Mucosa of stomach (tissue), 1 donor: ENCODE results near the gene TMEM154.

Source experiments
- H3K27me3 ChIP-seq: one replicate; pipeline ENCODE4 v1.7.0; 2013; ENCODE audit warnings: mild to moderate bottlenecking, low read length; ENCODE audit not compliant: control insufficient read depth, insufficient read depth
- H3K36me3 ChIP-seq: one replicate; pipeline ENCODE4 v1.7.0; 2013; ENCODE audit warnings: low read length; ENCODE audit not compliant: control insufficient read depth, insufficient read depth
- H3K4me1 ChIP-seq: one replicate; pipeline ENCODE4 v1.7.0; 2013; ENCODE audit warnings: mild to moderate bottlenecking, low read length; ENCODE audit not compliant: control insufficient read depth, insufficient read depth
- H3K4me3 ChIP-seq: one replicate; pipeline ENCODE4 v1.7.0; 2013; ENCODE audit warnings: low read length
- H3K9ac ChIP-seq: one replicate; pipeline ENCODE4 v1.7.0; 2013; ENCODE audit warnings: mild to moderate bottlenecking, low read length, moderate library complexity
- H3K9me3 ChIP-seq: one replicate; pipeline ENCODE4 v1.7.0; 2013; ENCODE audit warnings: mild to moderate bottlenecking, low read length, moderate library complexity; ENCODE audit not compliant: control insufficient read depth
- donor health status: Pancreatic carcinoma.

TMEM154 gene

GRCh38 chr4:152660526-152660925, 19.3 kb downstream of the TMEM154 start:
- Histone ChIP-seq H3K4me3 (no peak overlapping the region), H3K36me3 (no peaks in the 10 kb centered on the region), H3K9ac (no peak overlapping the region), H3K27me3 (no peaks in the 10 kb centered on the region), H3K4me1 (no peaks in the 10 kb centered on the region), H3K9me3 (no peaks in the 10 kb centered on the region)

- Histone ChIP-seq H3K9me3 (no peaks in the 10 kb centered on the region), H3K36me3 (no peaks in the 10 kb centered on the region), H3K27me3 (no peaks in the 10 kb centered on the region), H3K4me1 (no peaks in the 10 kb centered on the region), H3K9ac (no peak overlapping the region), H3K4me3 (no peak overlapping the region)
Observed at GRCh38 chr4:152659806-152660205, 20.0 kb downstream of the TMEM154 start.

- H3K4me1 ChIP-seq = no peaks in the 10 kb centered on the region
- no peaks in the 10 kb centered on the region for H3K36me3 ChIP-seq
- no peaks in the 10 kb centered on the region for H3K9me3 ChIP-seq
- H3K9ac ChIP-seq = no peak overlapping the region
- H3K4me3 ChIP-seq = no peak overlapping the region
- H3K27me3 ChIP-seq = no peaks in the 10 kb centered on the region
Observed at GRCh38 chr4:152657657-152658056, 22.1 kb downstream of the TMEM154 start.

- no peaks in the 10 kb centered on the region for H3K9me3 ChIP-seq
- H3K27me3 ChIP-seq = no peaks in the 10 kb centered on the region
- H3K9ac ChIP-seq = no peak overlapping the region
- no peaks in the 10 kb centered on the region for H3K36me3 ChIP-seq
- H3K4me3 ChIP-seq = no peak overlapping the region
- H3K4me1 ChIP-seq = no peaks in the 10 kb centered on the region
Observed at GRCh38 chr4:152655272-152656129, 24.3 kb downstream of the TMEM154 start.

- H3K4me1 ChIP-seq = no peaks in the 10 kb centered on the region
- no peaks in the 10 kb centered on the region for H3K9me3 ChIP-seq
- no peak overlapping the region for H3K9ac ChIP-seq
- H3K36me3 ChIP-seq = no peaks in the 10 kb centered on the region
- no peak overlapping the region for H3K4me3 ChIP-seq
- H3K27me3 ChIP-seq = no peaks in the 10 kb centered on the region
Observed at GRCh38 chr4:152652102-152652501, 27.7 kb downstream of the TMEM154 start.

- Histone ChIP-seq H3K27me3 (no peaks in the 10 kb centered on the region), H3K4me3 (no peak overlapping the region), H3K4me1 (no peaks in the 10 kb centered on the region), H3K36me3 (no peaks in the 10 kb centered on the region), H3K9ac (no peak overlapping the region), H3K9me3 (no peaks in the 10 kb centered on the region)
Observed at GRCh38 chr4:152651473-152652060, 28.2 kb downstream of the TMEM154 start.

GRCh38 chr4:152646221-152646620, 33.6 kb downstream of the TMEM154 start:
- H3K27me3 ChIP-seq = no peaks in the 10 kb centered on the region
- H3K9me3 ChIP-seq = no peaks in the 10 kb centered on the region
- no peaks in the 10 kb centered on the region for H3K36me3 ChIP-seq
- no peak overlapping the region for H3K9ac ChIP-seq
- no peak overlapping the region for H3K4me3 ChIP-seq
- H3K4me1 ChIP-seq = peaks cover 5% of the 10 kb centered on the region

GRCh38 chr4:152644130-152644529, 35.7 kb downstream of the TMEM154 start:
- H3K27me3 ChIP-seq = no peaks in the 10 kb centered on the region
- H3K9ac ChIP-seq = no peak overlapping the region
- H3K9me3 ChIP-seq = no peaks in the 10 kb centered on the region
- no peak overlapping the region for H3K4me3 ChIP-seq
- H3K4me1 ChIP-seq = peaks cover 16% of the 10 kb centered on the region
- H3K36me3 ChIP-seq = no peaks in the 10 kb centered on the region

GRCh38 chr4:152643153-152644035, 36.4 kb downstream of the TMEM154 start:
- no peaks in the 10 kb centered on the region for H3K9me3 ChIP-seq
- no peaks in the 10 kb centered on the region for H3K36me3 ChIP-seq
- no peak overlapping the region for H3K4me3 ChIP-seq
- H3K27me3 ChIP-seq = no peaks in the 10 kb centered on the region
- H3K9ac ChIP-seq = no peak overlapping the region
- peaks cover 16% of the 10 kb centered on the region for H3K4me1 ChIP-seq

GRCh38 chr4:152640058-152640921, 39.5 kb downstream of the TMEM154 start:
- Histone ChIP-seq H3K4me3 (no peak overlapping the region), H3K9me3 (no peaks in the 10 kb centered on the region), H3K27me3 (no peaks in the 10 kb centered on the region), H3K4me1 (peaks cover 16% of the 10 kb centered on the region), H3K9ac (peak overlapping the region; percentile 22), H3K36me3 (no peaks in the 10 kb centered on the region)

GRCh38 chr4:152635851-152636250, 43.9 kb downstream of the TMEM154 start:
- no peaks in the 10 kb centered on the region for H3K9me3 ChIP-seq
- H3K4me1 ChIP-seq = peaks cover 11% of the 10 kb centered on the region
- H3K27me3 ChIP-seq = no peaks in the 10 kb centered on the region
- H3K4me3 ChIP-seq = no peak overlapping the region
- no peak overlapping the region for H3K9ac ChIP-seq
- H3K36me3 ChIP-seq = no peaks in the 10 kb centered on the region
